GM11168 (cell line): ENCODE data around the gene KRT71.
"Not testable (repeated sequence)": the region's sequence is repeated elsewhere in the genome, so short reads cannot be mapped to it uniquely, and the experiment has no call there.

ENCODE experiments used
- in situ Hi-C: fragments of 300-500 bp; cut with MboI; formaldehyde crosslinking; loops from one replicate; pipeline ENCODE4 v1.12.0; 2022; ENCODE audit warnings: low sequenced_read_pairs; ENCODE audit not compliant: unreplicated experiment

Gene KRT71

DNA sequence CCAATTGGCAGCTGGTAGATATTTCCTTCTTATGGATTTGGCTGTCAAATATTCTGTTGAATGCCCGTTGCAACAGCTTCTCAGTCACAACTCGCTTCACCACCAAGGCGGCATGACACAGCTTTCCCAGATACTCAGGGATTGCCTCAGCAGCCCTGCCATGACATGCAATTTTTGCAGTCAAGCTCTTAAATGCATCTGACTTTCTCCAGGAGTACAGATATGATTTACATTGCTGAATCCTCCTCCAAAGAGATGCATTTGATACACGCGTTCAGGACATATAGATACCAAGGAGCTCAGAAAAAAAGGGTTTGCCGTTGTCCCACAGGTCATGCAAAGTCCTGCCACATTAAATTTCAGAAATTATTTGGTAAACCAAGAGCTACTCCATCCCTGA is 39.2 kb downstream of the KRT71 start:
- in situ Hi-C loops: no loop called here

GRCh38 chr12:52508211-52508610 is 44.7 kb downstream of the KRT71 start:
- in situ Hi-C loops: no loop called here

GRCh38 chr12:52506858-52507715 is 45.9 kb downstream of the KRT71 start:
- in situ Hi-C loops: no loop called here

DNA sequence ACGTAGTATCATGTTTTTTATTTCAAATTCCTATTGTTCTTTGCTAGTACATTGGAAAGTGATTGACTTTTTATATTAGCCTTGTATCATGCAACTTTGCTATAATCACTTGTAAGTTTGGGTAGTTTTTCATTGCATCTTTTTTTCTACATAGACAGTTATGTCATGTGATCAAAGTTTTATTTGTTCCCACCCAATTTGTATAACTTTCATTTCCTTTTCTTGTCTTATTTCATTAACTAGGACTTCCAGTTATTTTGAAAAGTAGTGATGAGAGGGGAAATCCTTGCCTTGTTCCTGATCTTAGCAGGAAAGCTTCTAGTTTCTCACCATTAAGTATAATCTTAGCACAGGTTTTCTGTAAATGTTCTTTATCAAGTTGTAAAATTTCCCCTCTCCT is 50.1 kb downstream of the KRT71 start:
- in situ Hi-C loops: no loop called here

DNA sequence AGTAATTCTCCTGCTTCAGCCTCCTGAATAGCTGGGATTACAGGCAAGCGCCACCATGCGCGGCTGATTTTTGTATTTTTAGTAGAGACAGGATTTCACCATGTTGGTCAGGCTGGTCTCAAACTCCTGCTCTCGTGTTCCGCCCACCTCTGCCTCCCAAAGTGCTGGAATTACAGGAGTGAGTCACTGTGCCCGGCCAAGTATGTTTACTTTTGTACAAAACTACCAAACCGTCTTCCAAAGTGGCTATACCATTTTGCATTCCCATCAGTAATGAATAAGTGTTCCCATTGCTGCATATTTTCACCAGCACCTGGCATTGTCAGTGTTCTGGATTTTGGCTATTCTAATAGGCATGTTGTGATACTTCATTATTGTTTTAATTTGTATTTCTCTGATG is 51.5 kb downstream of the KRT71 start:
- in situ Hi-C loops: no loop called here

- in situ Hi-C loops: not testable (repeated sequence)
Measured at GRCh38 chr12:52500574-52500973, 52.4 kb downstream of the KRT71 start.

DNA sequence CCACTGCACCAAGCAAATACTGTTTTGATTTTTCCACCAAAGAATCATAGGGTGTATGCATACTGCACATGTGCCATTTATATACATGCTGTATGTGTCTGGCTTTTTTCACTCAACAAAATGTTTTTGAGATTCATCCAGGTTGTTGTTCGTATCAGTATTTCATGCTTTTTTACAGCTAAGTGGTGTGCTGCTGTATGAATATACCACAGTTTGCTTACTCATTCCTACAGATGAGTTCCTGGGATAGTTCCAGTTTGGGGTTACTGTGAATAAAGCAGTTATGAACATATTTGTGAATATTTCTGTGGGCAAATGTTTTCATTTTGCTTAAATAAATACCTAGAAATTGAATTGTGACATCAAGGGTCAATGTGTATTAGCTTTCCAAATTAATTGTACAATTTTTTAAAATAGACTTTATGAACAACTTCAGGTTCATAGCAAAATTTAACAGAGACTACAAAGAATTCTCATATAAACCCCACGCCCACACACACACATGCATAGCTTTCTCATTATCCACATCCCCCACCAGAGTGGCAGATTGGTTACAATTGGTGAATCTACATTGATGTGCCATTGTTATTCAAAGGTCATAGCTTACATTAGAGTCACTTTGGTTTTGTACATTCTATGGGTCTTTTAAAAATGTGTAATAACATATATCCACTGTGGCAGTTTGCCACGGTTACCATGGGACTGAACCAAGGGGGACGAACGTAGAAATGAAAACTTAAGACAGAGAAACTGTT is 53.0 kb downstream of the KRT71 start:
- in situ Hi-C loops: no loop called here

DNA sequence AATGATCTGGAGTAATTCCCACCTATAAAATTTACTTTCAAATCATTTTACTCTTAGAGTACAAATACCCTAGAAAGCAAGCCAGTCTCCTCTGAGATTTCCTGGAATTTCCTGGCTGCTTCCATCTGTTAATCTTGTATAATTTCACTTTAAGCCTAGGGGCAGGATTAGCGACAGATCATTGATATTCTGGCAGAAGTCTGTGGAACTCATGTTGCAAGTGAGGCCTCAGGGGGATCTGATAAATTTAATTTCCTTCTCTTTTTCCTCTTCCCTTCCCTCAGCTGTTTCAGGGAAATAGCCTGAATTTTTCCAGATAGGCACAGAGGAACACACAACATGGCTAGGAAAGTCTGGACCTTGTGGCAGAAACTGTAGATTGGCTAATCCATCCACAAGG is 54.0 kb downstream of the KRT71 start:
- in situ Hi-C loops: no loop called here

DNA sequence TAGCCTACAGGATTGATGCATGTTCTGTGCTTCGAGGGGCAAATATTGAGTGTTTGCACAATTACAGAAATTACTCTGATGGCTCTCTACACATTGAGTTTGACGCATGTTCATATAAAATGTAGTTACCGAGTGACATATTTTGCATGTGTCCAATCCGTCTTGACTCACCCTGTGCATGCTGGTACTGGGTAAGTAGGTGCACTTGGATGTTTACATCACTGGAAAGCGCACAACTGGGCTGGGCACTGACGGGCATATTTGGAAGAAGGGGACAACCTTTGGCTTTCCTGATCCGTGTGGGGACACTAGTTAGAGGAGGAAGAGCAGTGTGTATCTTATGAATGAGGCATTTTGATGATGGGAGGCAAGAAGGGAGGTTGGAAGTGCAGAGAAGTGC is 55.0 kb downstream of the KRT71 start:
- in situ Hi-C loops: no loop called here

DNA sequence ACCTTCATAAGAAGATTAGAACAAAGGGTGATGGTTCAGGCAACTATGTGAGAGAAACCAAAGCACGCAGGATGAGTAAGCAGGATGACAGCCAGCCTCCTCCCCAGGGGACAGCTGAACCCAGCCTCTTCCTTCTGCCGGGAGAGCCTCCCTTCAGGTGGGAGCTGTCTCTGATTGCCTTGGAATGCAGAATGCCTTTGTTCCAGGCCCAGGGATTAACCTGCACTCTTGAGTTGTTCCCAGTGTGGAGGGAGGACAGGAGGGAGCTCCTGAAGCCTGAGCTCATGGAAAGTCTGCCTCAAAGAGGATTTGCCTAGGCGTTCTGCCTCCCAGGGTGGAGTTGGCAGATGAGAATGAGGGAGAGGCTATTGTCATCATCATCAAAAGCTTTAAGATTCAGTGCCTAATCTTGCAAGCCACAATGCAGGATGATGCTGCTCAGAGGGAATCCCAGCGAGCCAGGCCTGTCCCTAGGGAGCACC is 56.3 kb downstream of the KRT71 start:
- in situ Hi-C loops: no loop called here

DNA sequence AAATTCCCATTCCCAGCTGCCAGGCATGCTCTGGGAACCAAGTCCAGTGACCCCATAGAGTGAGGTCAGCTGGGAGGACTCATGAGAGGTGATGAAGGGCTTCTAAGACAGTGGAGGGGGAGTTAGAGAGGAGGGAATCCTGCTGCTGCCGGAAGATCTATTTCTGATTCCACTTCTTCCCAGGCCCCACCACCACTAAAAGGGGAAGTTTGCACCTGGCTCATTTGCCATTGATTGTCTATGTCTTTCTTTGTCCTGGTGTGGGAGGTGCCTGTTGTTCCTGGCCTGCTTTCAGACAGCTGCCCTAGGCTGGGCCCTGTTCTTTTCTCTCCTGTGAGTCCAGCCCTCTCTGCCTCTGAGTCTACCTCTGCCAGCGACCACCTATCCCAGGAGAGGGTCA is 56.9 kb downstream of the KRT71 start:
- in situ Hi-C loops: no loop called here

DNA sequence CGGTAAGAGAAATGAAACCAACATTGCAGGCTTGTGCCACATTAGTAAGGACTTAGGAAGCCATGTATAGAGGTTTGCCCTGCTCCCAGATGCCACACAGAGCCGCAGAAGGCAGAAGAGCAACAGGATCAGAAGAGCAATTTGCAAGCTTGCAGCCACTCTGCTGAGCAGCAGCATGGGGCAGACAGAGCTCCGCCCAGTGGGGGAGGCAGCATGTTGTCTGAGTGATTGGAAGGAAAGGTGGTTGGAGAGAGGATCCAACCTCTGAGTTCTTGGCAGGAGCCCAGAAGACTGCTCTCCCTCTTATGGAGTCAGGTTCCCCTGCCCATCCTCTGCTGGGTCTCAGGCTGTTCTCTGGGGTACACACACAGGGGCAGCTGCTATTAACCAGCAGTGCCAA is 57.6 kb downstream of the KRT71 start:
- in situ Hi-C loops: no loop called here

DNA sequence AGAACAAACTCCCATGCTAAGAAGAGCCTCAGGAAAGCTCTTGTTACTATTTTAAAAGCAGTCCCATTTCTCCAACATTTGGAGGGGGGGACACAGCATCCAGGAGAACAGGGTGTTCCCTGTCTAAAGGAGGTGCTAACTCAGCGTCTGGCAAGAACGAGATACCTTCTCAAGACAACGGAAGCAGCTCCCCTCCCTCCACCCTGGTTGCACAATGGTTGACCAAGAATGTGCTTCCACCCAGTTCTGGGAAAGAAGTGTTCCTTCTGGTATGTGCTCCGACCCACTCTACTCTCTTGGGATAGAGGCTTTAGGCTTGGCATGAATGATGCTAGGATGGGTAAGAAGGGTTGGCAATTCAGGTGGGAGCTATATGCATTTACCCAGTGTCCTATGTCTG is 58.4 kb downstream of the KRT71 start:
- in situ Hi-C loops: no loop called here

GRCh38 chr12:52494100-52494499 is 58.8 kb downstream of the KRT71 start:
- in situ Hi-C loops: no loop called here
